Kidney (tissue), 14 donors: ENCODE data around the gene ST3GAL3. TPM values are rescaled to one million over a fixed set of nuclear protein-coding genes. Genes with fewer than 3 reads are reported as not detected.

Source experiments
- DNase-seq, 5 donors: peaks; one replicate each; pipeline ENCODE4 v3.0.0-alpha.2; 2013 to 2020
- FAIRE-seq: peaks from 2 replicates; lab custom pipeline; 2012; peaks lifted over from hg19 to GRCh38; lab: Jason Lieb, UNC
- H3K27ac ChIP-seq, 2 donors: one replicate each; pipeline ENCODE4 v1.7.0; 2013; ENCODE audit warnings: low read depth in 2 of 2, low read length in 2 of 2, inconsistent platforms in 1 of 2
- H3K27me3 ChIP-seq: one replicate; pipeline ENCODE4 v1.7.1; 2013; ENCODE audit warnings: low read length, inconsistent platforms; ENCODE audit not compliant: control insufficient read depth, insufficient read depth
- H3K36me3 ChIP-seq, 3 donors: one replicate each; pipeline versions ENCODE4 v1.7.0 to v1.7.1; 2013; ENCODE audit warnings: low read length in 3 of 3, control low read depth in 1 of 3, inconsistent platforms in 1 of 3; ENCODE audit not compliant: insufficient read depth in 3 of 3, control insufficient read depth in 2 of 3
- H3K4me1 ChIP-seq, 3 donors: one replicate each; pipeline versions ENCODE4 v1.7.0 to v1.7.1; 2013; ENCODE audit warnings: low read length in 3 of 3, inconsistent platforms in 1 of 3, low read depth in 1 of 3; ENCODE audit not compliant: control insufficient read depth in 2 of 3, insufficient read depth in 2 of 3
- H3K4me3 ChIP-seq, 3 donors: one replicate each; pipeline versions ENCODE4 v1.7.0 to v1.8.1; 2013; ENCODE audit warnings: low read length in 3 of 3, control low read depth in 1 of 3, inconsistent platforms in 1 of 3
- H3K9ac ChIP-seq, 3 donors: one replicate each; pipeline versions ENCODE4 v1.7.0 to v1.7.1; 2013; ENCODE audit warnings: low read length in 3 of 3, control low read depth in 1 of 3, inconsistent platforms in 1 of 3
- H3K9me3 ChIP-seq, 3 donors: one replicate each; pipeline versions ENCODE4 v1.7.0 to v1.7.1; 2013; ENCODE audit warnings: low read length in 3 of 3, control low read depth in 1 of 3, inconsistent platforms in 1 of 3; ENCODE audit not compliant: control insufficient read depth in 2 of 3, insufficient read depth in 1 of 3
- CTCF ChIP-seq: IDR thresholded peaks from 3 replicates; pipeline ENCODE4 v1.5.1; 2012; ENCODE audit warnings: mild to moderate bottlenecking, moderate library complexity, borderline replicate concordance; ENCODE audit not compliant: insufficient read depth; ENCODE audit errors: extremely low read depth
- intact Hi-C: fragments of 100-400 bp; cut with DNase I; formaldehyde crosslinking; loops from one replicate; pipeline ENCODE4 v1.11.1; 2022
- polyA plus RNA-seq: library from polyadenylated mRNA; stranded (reverse); fragments of 350-450 nt; fragmentation: Illumina TruSeq; extraction: RNeasy Lipid Tissue Mini Kit (QIAGEN cat#74804); gene quantifications from one replicate; pipeline ENCODE4 v1.2.3, GENCODE V29; 2014; ENCODE audit warnings: low read depth, low replicate concordance; ENCODE audit not compliant: insufficient read depth
- total RNA-seq: library from RNA; stranded (reverse); fragmentation: NEBNext Ultra II Directional; extraction: Animal tissue kit (Norgen Biotek cat#: 25700); gene quantifications from one replicate; pipeline ENCODE4 v1.2.1, GENCODE V29; 2021
- donor health status: control.
- donor health status: control.
- donor health status: control.
- donor health status: control.
- donor health status: control.
- donor health status: DM: yes; HTN: yes; CAD: no.
- donor health status: Normal renal cell carcinoma (clear cell type).

The ST3GAL3 gene
- total and polyA plus RNA-seq, 2 donors from 2014 or later: 15.3 to 21.3 TPM

- no peaks in the 10 kb centered on the region for H3K36me3 ChIP-seq
- no peak for TF ChIP-seq CTCF
- no peak overlapping the region for H3K9ac ChIP-seq
- H3K27ac ChIP-seq: no peak overlapping the region
- H3K27me3 ChIP-seq: no peaks in the 10 kb centered on the region
- FAIRE-seq: no peak
- intact Hi-C loops: no loop called here
- no peaks in the 10 kb centered on the region for H3K9me3 ChIP-seq
- peaks cover 0 to 4% (median 0%) of the 10 kb centered on the region in 3 donors for H3K4me1 ChIP-seq
- peak in 2 of 5 donors; percentile 5 to 20 for DNase-seq
- no peak overlapping the region for H3K4me3 ChIP-seq
Measured at GRCh38 chr1:43799656-43800635, 92.6 kb downstream of the ST3GAL3 start.

DNA sequence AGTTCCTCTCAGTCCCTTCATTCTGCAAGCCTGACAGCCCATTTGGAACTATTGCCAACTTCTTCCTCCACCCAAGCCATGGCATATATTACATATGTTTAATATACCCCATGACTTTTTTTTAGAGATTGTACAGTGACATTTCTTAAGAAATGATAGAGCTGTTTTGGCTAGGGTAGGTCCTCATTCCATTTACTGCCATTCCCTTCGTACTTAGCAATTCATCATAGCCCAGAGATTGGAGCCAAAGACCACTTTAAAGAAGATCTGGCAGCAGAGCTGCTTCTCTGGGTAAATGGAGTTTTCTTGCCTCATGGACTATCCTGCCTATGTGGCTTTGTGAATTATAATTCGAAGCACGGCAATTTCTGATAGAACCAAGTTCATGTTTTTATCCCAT is 93.4 kb downstream of the ST3GAL3 start:
- intact Hi-C loops: no loop called here
- Histone ChIP-seq H3K9me3 (no peaks in the 10 kb centered on the region), H3K9ac (no peak overlapping the region), H3K4me1 (peaks cover 0 to 4% (median 0%) of the 10 kb centered on the region in 3 donors), H3K4me3 (no peak overlapping the region), H3K27me3 (no peaks in the 10 kb centered on the region), H3K27ac (no peak overlapping the region), H3K36me3 (no peaks in the 10 kb centered on the region)
- FAIRE-seq (no peak), DNase-seq (no peak)
- TF ChIP-seq CTCF: no peak

GRCh38 chr1:43801203-43801602 is 93.9 kb downstream of the ST3GAL3 start:
- Histone ChIP-seq H3K4me1 (peaks cover 0 to 4% (median 0%) of the 10 kb centered on the region in 3 donors), H3K9ac (no peak overlapping the region), H3K4me3 (no peak overlapping the region), H3K27me3 (no peaks in the 10 kb centered on the region), H3K9me3 (no peaks in the 10 kb centered on the region), H3K36me3 (no peaks in the 10 kb centered on the region), H3K27ac (no peak overlapping the region)
- intact Hi-C loops: no loop called here
- no peak for DNase-seq
- FAIRE-seq: no peak
- no peak for TF ChIP-seq CTCF
